Thymus (tissue), 11 donors: ENCODE measurements around the gene DPYSL4. TPM values are rescaled to one million over a fixed set of nuclear protein-coding genes. Genes with fewer than 3 reads are reported as not detected.

ENCODE experiments used
- DNase-seq, 9 donors: peaks; one replicate each; pipeline ENCODE4 v3.0.0-alpha.2; 2013; ENCODE audit warnings: low spot score in 9 of 9, low read depth in 6 of 9, missing footprints in 1 of 9
- H3K27ac ChIP-seq, 2 donors: one replicate each; pipeline ENCODE4 v1.5.1; 2013; ENCODE audit warnings: control low read depth in 1 of 2, low read depth in 1 of 2, low read length in 1 of 2, mild to moderate bottlenecking in 1 of 2, moderate library complexity in 1 of 2
- H3K27me3 ChIP-seq, 2 donors: one replicate each; pipeline ENCODE4 v1.5.1; 2013; ENCODE audit warnings: low read length in 1 of 2; ENCODE audit not compliant: control insufficient read depth in 2 of 2, insufficient read depth in 1 of 2
- H3K36me3 ChIP-seq, 2 donors: one replicate each; pipeline ENCODE4 v1.5.1; 2013; ENCODE audit warnings: low read length in 1 of 2, mild to moderate bottlenecking in 1 of 2, moderate library complexity in 1 of 2; ENCODE audit not compliant: control insufficient read depth in 2 of 2, insufficient read depth in 2 of 2
- H3K4me1 ChIP-seq, 2 donors: one replicate each; pipeline ENCODE4 v1.5.1; 2013; ENCODE audit warnings: low read length in 2 of 2; ENCODE audit not compliant: control insufficient read depth in 2 of 2, insufficient read depth in 2 of 2
- H3K4me3 ChIP-seq, 2 donors: one replicate each; pipeline ENCODE4 v1.5.1; 2013; ENCODE audit warnings: low read length in 2 of 2, control low read depth in 1 of 2, mild to moderate bottlenecking in 1 of 2
- H3K9me3 ChIP-seq, 2 donors: one replicate each; pipeline ENCODE4 v1.5.1; 2013; ENCODE audit warnings: low read length in 1 of 2, mild to moderate bottlenecking in 1 of 2; ENCODE audit not compliant: control insufficient read depth in 2 of 2, insufficient read depth in 1 of 2
- WGBS: extraction: QIAGEN DNeasy Blood & Tissue Kit; methylation state at CpG from one replicate; pipeline ENCODE4 v1.1.7; 2013; 5-methylcytosine and 5-hydroxymethylcytosine counted together
- polyA plus RNA-seq: library from polyadenylated mRNA; stranded (reverse); fragments of 200-250 nt; gene quantifications from one replicate; pipeline ENCODE4 v1.2.3, GENCODE V29; 2013
- total RNA-seq: library from RNA; stranded (reverse); fragments of 120-200 nt; gene quantifications from one replicate; pipeline ENCODE4 v1.2.4, GENCODE V29; 2013
- donor health status: healthy.

Gene DPYSL4
- total and polyA plus RNA-seq, 2 donors, result 0.28 to 0.89 TPM

- H3K36me3 ChIP-seq, result no peaks in the 10 kb centered on the region
- no peak overlapping the region for H3K27ac ChIP-seq
- WGBS, result 83% methylated on average over 19 of the region's 19 CpGs
- H3K9me3 ChIP-seq, result no peaks in the 10 kb centered on the region
- H3K4me3 ChIP-seq, result no peak overlapping the region
- H3K4me1 ChIP-seq, result peaks cover 0 to 23% of the 10 kb centered on the region in 2 donors
- DNase-seq, result no peak
- H3K27me3 ChIP-seq, result no peaks in the 10 kb centered on the region
Measured at GRCh38 chr10:132253092-132253687, 66.4 kb downstream of the DPYSL4 start.

GRCh38 chr10:132254841-132255240, 68.1 kb downstream of the DPYSL4 start:
- no peak for DNase-seq
- 94% methylated on average over 14 of the region's 14 CpGs for WGBS
- Histone ChIP-seq H3K9me3 (no peaks in the 10 kb centered on the region), H3K4me1 (peaks cover 0 to 17% of the 10 kb centered on the region in 2 donors), H3K36me3 (no peaks in the 10 kb centered on the region), H3K27ac (no peak overlapping the region), H3K4me3 (no peak overlapping the region), H3K27me3 (no peaks in the 10 kb centered on the region)

Other genes starting within 250 kb of the DPYSL4 start
- 38.3 TPM for gene BNIP3, start 205.0 kb upstream of the DPYSL4 start, total RNA-seq
- gene BNIP3, start 205.0 kb upstream of the DPYSL4 start, polyA plus RNA-seq, result 22.7 TPM
- 0.19 TPM for gene JAKMIP3, start 121.0 kb upstream of the DPYSL4 start, total RNA-seq
- 0.39 TPM for gene JAKMIP3, start 121.0 kb upstream of the DPYSL4 start, polyA plus RNA-seq
- 18.2 TPM for gene STK32C, start 121.0 kb downstream of the DPYSL4 start, total RNA-seq
- gene STK32C, start 121.0 kb downstream of the DPYSL4 start, polyA plus RNA-seq, result 18.7 TPM
- 7.6 TPM for gene LRRC27, start 145.2 kb downstream of the DPYSL4 start, total RNA-seq
- 8.7 TPM for gene LRRC27, start 145.2 kb downstream of the DPYSL4 start, polyA plus RNA-seq
- gene PWWP2B, start 210.3 kb downstream of the DPYSL4 start, total RNA-seq, result 5.1 TPM
- 9.8 TPM for gene PWWP2B, start 210.3 kb downstream of the DPYSL4 start, polyA plus RNA-seq